PC-3 (cell line): ENCODE results near the gene PODNL1. TPM values are rescaled to one million over a fixed set of nuclear protein-coding genes. Genes with fewer than 3 reads are reported as not detected.

Experiments
- ATAC-seq: fragments of 200-7000 bp; cut with Tn5 transposase; 2 replicates; pipeline ENCODE4 v1.9.1; 2020; ENCODE audit warnings: mild to moderate bottlenecking, moderate library complexity
- BruUV-seq: library from RNA; stranded (reverse); fragments of 400-500 nt; replicated peaks from 2 replicates; lab custom pipeline; 2021; lab: Mats Ljungman, UMichigan
- CTCF ChIA-PET: fragments of 300-600 bp; sonication (Branson Sonifier 250); formaldehyde crosslinking; loops from one replicate; lab custom pipeline; 2022; ENCODE audit warnings: antibody characterized with exemption; lab: Charles Lee
- POLR2A ChIA-PET: fragments of 300-600 bp; sonication (Branson Sonifier 250); formaldehyde crosslinking; loops from one replicate; lab custom pipeline; 2022; ENCODE audit warnings: antibody characterized with exemption; ENCODE audit not compliant: unreplicated experiment; lab: Charles Lee
- DNase-seq: peaks from one replicate; pipeline ENCODE4 v3.0.0-alpha.2; 2015
- H2AFZ ChIP-seq: fragments of 300-600 bp; sonication (generic); 2 replicates; pipeline ENCODE4 v1.6.0; 2016; ENCODE audit warnings: antibody characterized with exemption, low read length
- H3F3A ChIP-seq: fragments of 300-600 bp; sonication (generic); one replicate; pipeline ENCODE4 v1.6.0; 2017; ENCODE audit warnings: antibody characterized with exemption, low read length, control low read depth, mild to moderate bottlenecking; ENCODE audit not compliant: unreplicated experiment
- H3K27ac ChIP-seq: fragments of 300-600 bp; sonication (generic); 2 replicates; pipeline ENCODE4 v1.5.1; 2016; ENCODE audit warnings: mild to moderate bottlenecking, low read length
- H3K27me3 ChIP-seq: fragments of 300-600 bp; sonication (generic); 2 replicates; pipeline ENCODE4 v1.6.1; 2016; ENCODE audit warnings: low read length, mixed read lengths
- H3K36me3 ChIP-seq: fragments of 300-600 bp; sonication (generic); 2 replicates; pipeline ENCODE4 v1.6.1; 2016; ENCODE audit warnings: low read depth, mixed run types, low read length, mixed read lengths
- H3K4me1 ChIP-seq: fragments of 300-600 bp; sonication (generic); 2 replicates; pipeline ENCODE4 v1.5.1; 2016; ENCODE audit warnings: low read length; ENCODE audit not compliant: insufficient read depth
- H3K4me2 ChIP-seq: fragments of 300-600 bp; sonication (generic); 2 replicates; pipeline ENCODE4 v1.6.0; 2016; ENCODE audit warnings: low read length
- H3K4me3 ChIP-seq: fragments of 300-600 bp; sonication (generic); 2 replicates; pipeline ENCODE4 v1.5.1; 2016; ENCODE audit warnings: mild to moderate bottlenecking, low read length, mixed read lengths
- H3K79me2 ChIP-seq: fragments of 300-600 bp; sonication (generic); 2 replicates; pipeline ENCODE4 v1.6.1; 2017; ENCODE audit warnings: low read length, mixed read lengths
- H3K9ac ChIP-seq: fragments of 300-600 bp; sonication (generic); 2 replicates; pipeline ENCODE4 v1.6.0; 2016; ENCODE audit warnings: mild to moderate bottlenecking, low read length
- H3K9me2 ChIP-seq: fragments of 300-600 bp; sonication (generic); replicated peaks from 2 replicates; pipeline ENCODE4 v1.6.1; 2016; ENCODE audit warnings: mixed run types, low read length, mixed read lengths
- H3K9me3 ChIP-seq: fragments of 300-600 bp; sonication (generic); 2 replicates; pipeline ENCODE4 v1.6.1; 2016; ENCODE audit warnings: low read length, mixed read lengths
- H4K20me1 ChIP-seq: fragments of 300-600 bp; sonication (generic); 2 replicates; pipeline ENCODE4 v1.6.1; 2016; ENCODE audit warnings: low read length, mixed read lengths
- EZH2 ChIP-seq: fragments of 300-600 bp; sonication (generic); IDR thresholded peaks from one replicate; pipeline ENCODE4 v1.6.1; 2017; ENCODE audit warnings: antibody characterized with exemption, mild to moderate bottlenecking, low read length; ENCODE audit not compliant: unreplicated experiment
- EZH2phosphoT487 ChIP-seq: fragments of 300-600 bp; sonication (generic); IDR thresholded peaks from 2 replicates; pipeline ENCODE4 v1.6.1; 2018; ENCODE audit warnings: mild to moderate bottlenecking, antibody characterized with exemption, low read length, borderline replicate concordance
- intact Hi-C: fragments of 100-400 bp; cut with micrococcal nuclease; formaldehyde crosslinking; loops from 2 replicates; pipeline ENCODE4 v1.9.0; 2023
- total RNA-seq: library from RNA; depleted of rRNA; stranded (reverse); fragments of >200 nt; gene quantifications from 2 replicates; pipeline ENCODE4 v1.2.3, GENCODE V29; 2014
- TF ChIP-seq, protein P1 (sequence below): fragments of 300-600 bp; sonication (generic); conservative IDR thresholded peaks from 2 replicates; pipeline ENCODE4 v1.5.1; 2017; ENCODE audit warnings: antibody characterized with exemption, low read depth, mild to moderate bottlenecking, low read length

PODNL1 gene
- total RNA-seq, 1 experiment from 2014 or later: not detected

DNA sequence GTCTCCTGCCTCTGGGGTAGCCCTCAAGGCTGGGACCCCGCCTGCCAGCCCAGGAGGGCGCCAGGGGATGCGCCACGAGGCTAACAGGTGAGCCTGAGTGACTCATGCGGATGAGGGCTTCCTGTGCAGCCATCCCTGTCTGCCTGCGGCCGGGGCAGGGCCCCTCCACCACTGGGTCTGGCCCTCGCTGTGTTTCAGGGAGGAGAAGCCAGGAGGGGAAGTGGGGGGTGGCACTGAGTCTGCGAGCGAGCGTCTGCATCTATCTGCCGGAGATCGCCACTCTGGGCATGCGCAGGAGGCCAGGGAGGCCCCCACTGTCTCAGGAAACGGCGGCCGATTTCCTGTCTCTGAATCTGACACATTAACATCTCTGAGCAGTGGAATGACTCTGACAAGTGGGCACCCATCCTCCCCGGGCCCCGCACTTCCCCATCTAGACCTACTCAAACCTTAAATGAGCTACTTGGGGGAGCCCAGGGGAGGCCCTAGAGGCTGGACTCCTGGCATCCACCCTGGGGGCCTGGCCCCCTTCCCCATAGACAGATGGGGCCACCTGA lies 48.2 kb upstream of the PODNL1 start:
- no peak overlapping the region for H3K27ac ChIP-seq

DNA sequence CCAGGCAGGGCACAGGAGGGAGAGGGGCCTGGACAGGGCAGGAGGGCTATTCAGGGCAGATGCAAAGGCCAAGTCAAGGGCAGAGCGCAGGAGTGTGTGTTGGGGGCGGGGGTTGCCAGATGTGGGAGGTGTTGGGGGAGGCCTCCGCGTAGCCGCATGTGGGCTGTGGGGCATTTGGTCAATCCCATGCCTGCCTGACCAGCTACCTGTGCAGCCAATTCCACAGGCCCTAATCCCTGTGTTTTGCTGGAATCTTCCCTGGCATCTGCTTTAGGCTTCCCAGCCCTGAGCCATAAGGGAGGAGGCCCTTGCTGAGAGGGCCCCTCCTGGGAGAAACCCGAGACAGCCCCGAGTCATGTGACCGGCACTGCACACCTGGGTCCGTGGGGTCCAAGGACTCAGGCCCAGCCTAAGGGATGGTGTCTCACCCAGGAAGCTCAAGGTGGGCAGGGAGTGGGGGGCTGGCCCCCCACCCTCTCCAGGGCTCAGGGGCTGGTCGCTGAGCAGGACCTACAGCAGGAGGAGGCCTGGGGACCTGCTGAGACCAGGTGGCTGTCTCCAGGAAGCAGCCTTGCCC lies 47.6 kb upstream of the PODNL1 start:
- no TSS peak for BruUV-seq
- H3K4me2 ChIP-seq: no peak overlapping the region
- H2AFZ ChIP-seq: no peak overlapping the region

More for the DNA sequence above, 48.2 kb upstream of the PODNL1 start:
- Histone ChIP-seq H3K79me2 (no peaks in the 10 kb centered on the region), H3K27me3 (no peaks in the 10 kb centered on the region), H3F3A (no peaks in the 10 kb centered on the region), H4K20me1 (no peaks in the 10 kb centered on the region), H3K4me1 (no peaks in the 10 kb centered on the region), H3K4me3 (no peak overlapping the region), H3K9ac (no peak overlapping the region), H3K4me2 (no peak overlapping the region), H3K9me3 (no peaks in the 10 kb centered on the region), H3K36me3 (no peaks in the 10 kb centered on the region; the same call in 1 of the 2 replicates), H2AFZ (no peak overlapping the region), H3K9me2 (no peaks in the 10 kb centered on the region)
- BruUV-seq: no TSS peak
- ChIA-PET CTCF (no interaction called here), POLR2A (no interaction called here)
- no peak for TF ChIP-seq EZH2phosphoT487
- TF ChIP-seq EZH2: no peak
- TF ChIP-seq, protein P1, sequence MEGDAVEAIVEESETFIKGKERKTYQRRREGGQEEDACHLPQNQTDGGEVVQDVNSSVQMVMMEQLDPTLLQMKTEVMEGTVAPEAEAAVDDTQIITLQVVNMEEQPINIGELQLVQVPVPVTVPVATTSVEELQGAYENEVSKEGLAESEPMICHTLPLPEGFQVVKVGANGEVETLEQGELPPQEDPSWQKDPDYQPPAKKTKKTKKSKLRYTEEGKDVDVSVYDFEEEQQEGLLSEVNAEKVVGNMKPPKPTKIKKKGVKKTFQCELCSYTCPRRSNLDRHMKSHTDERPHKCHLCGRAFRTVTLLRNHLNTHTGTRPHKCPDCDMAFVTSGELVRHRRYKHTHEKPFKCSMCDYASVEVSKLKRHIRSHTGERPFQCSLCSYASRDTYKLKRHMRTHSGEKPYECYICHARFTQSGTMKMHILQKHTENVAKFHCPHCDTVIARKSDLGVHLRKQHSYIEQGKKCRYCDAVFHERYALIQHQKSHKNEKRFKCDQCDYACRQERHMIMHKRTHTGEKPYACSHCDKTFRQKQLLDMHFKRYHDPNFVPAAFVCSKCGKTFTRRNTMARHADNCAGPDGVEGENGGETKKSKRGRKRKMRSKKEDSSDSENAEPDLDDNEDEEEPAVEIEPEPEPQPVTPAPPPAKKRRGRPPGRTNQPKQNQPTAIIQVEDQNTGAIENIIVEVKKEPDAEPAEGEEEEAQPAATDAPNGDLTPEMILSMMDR: no peak
- DNase-seq (no peak), ATAC-seq (peak; percentile 16; the same call in 1 of the 2 replicates)
- intact Hi-C loops: no loop called here

More for the DNA sequence above, 47.6 kb upstream of the PODNL1 start:
- Histone ChIP-seq H3K9me2 (no peaks in the 10 kb centered on the region), H3F3A (no peaks in the 10 kb centered on the region), H3K4me3 (no peak overlapping the region), H3K4me1 (no peaks in the 10 kb centered on the region), H3K9ac (no peak overlapping the region), H3K27ac (no peak overlapping the region), H3K36me3 (no peaks in the 10 kb centered on the region; the same call in 1 of the 2 replicates), H3K27me3 (no peaks in the 10 kb centered on the region), H3K9me3 (no peaks in the 10 kb centered on the region), H3K79me2 (no peaks in the 10 kb centered on the region), H4K20me1 (no peaks in the 10 kb centered on the region)
- ATAC-seq (no peak), DNase-seq (no peak)
- TF ChIP-seq, protein P1: no peak
- TF ChIP-seq EZH2phosphoT487: no peak
- TF ChIP-seq EZH2: no peak
- POLR2A ChIA-PET: interaction anchor here (0.5 kb wide), 1 partner anchor 89 kb away, joined by 3 read pairs; no protein-coding TSS in a partner anchor
- intact Hi-C loops: no loop called here
- CTCF ChIA-PET: no interaction called here
